Activated gamma-delta T cell (primary cell): ENCODE data around the gene RO60.

Source experiments
- DNase-seq: peaks from one replicate; lab custom pipeline; 2025; lab: John Stamatoyannopoulos, UW

Gene RO60

DNA sequence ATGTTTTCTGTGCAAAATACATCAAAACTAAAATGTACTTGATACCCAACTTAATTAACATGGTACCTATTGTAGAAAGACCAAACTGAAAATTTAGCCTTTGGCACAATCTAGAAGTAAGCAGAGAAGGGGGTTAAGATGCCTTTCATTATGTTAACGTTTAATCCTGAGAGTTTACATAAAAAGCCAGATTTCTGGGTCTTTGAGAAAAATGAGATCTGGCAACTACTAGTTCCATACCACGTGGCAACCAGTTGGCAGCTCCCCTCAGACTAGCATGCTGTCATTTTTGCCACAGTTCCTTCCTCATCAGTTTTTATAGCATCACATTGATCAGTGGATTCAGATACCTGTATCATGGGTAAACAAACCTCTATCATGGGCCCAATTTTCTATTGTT lies 1.5 kb downstream of the RO60 start:
- DNase-seq = no peak

DNA sequence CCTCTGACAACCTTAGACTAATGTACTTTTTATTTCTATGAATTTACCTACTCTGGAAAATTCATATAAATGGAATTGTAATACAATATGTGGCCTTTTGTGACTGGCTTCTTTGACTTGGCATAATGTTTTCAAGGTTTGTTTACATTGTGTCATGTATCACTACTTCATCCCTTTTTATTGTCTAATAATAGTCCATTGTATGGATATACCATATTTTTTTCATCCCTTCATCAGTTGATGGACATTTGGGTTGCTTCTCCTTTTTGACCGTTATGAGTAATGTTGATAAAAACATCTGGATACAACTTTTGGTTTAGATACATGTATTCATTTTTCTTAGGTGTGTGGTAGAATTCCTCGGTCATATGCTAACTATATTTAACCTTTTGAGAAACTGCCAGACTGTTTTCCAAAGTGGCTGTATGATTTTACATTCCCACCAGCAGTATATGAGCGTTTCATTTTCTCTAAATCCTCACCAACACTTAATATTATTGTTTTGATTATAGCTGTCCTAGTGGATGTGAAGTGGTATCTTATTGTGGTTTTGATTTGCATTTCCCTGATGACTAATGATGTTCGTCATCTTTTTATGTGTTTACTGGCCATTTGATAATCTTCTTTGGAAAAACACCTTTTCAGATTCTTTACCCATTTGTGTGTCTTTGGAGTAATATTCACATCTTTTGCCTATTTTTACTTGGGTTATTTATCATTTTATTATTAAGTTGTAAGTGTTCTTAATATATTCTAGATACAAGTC lies 3.5 kb downstream of the RO60 start:
- no peak for DNase-seq

DNA sequence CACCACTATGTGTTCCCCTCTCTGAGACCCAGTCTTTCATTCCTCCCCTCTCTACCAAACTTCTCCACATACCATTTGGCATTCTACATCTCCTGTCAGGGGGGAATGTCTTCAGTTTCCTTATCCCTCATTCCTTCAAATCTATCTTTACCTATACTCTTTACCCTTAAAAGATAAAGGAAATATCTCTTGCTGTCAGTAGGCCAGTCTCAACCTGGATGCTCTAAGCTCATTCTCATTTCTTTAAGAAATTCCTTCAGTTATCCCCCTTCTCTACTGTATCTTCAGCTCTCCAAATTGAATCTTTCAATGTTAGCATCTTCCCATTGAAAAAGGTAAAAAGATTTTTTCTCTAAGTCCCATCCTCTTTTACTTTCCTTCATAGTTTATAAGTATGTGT lies 6.5 kb downstream of the RO60 start:
- no peak for DNase-seq

DNA sequence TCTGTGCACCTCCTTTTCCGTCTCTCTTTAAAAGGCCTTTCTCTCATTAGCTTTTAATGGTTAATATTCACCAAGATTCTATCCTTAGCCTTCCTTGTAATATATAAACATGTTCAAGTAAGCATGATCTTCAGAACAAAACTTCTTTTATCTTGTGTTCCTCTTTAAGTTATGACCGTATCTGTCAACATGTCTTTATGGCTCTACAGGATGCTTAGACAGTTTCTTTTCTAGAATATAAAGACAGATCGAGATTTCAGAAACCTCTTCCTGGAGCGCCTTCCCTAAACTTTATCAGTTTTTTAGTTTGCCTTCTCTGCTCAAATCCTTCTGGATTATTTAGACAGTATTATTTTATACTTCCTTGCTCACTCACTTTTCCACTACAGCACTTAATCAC lies 7.2 kb downstream of the RO60 start:
- no peak for DNase-seq

DNA sequence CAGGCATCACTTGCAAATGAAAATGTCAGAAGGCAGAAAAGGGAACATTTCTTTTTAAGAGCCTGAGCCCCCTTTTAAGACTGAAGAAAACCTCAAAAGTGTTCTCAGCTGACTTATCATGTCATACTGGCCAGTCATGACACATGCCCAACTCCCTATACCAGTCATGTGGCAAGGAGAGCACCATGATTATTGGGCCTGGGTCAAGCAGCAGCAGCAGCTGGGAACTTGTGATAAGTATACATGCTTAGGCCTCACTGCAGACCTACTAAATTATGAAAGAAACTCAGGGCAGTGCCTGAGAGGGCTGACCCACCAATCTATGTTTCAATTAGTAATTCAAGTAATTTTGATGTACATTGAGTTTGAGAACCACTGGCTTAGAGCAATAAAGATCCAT lies 8.6 kb downstream of the RO60 start:
- DNase-seq = no peak

DNA sequence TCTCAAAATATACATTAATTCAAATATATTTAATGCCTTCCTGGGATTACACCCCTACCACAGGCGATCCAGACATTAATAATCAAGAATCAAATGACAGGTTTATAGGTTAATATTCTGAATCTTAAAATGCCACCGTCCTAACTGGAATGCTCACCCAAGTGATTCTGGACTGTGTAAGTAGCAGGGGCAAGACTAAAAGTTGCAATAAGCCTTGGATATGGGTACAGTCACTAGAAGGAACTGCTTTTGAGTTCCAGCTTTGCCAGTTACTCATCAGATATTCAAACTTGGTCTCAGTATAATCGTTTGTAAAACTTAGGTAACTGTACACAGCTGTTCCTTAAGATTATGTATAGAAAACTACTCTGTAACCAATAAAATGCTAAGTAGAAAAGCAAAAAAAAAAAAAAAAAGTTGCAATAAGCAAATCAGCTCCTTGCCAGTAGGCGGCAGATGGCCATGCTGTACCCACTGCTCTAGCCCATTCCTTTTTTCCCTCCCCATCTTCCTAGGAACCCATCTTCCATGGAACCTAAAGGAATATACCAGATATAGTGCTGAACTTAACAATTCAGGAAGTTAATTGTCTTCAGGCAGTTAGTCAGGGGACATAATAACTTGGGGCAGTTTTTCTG lies 10.5 kb downstream of the RO60 start:
- no peak for DNase-seq

DNA sequence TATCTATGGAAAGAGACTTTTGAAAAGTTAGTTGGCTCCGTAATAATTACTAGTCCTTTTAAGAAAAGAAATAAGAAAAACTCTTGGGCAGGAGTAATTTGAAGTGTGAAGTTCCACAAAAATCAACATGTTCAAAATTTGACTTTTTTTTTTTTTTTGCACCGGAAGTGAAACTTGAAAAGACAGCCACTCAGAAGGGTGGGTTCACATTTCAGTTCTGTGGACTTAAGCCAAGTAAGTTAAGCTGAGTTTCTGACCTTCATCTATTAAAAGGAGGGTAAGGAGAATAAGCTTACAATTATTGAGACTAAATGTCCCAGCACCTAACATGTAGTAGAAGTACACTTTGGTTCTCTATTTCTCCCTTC lies 11.0 kb downstream of the RO60 start:
- no peak for DNase-seq

DNA sequence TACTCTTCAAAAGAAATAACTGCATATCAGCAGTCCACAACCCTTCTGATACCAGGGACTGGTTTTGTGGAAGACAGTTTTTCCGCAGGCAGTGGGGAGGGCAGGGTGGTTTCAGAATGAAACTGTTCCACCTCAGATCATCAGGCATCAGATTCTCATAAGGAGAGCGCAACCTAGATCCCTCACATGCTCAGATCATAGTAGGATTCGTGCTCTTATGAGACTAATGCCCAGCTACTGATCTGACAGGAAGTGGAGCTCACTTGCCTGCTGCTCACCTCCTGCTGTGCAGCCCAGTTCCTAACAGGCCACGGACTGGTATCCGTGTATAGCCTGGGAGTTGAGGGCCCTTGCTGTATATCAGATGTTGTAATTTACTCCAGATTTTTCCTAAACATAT lies 11.5 kb downstream of the RO60 start:
- no peak for DNase-seq

DNA sequence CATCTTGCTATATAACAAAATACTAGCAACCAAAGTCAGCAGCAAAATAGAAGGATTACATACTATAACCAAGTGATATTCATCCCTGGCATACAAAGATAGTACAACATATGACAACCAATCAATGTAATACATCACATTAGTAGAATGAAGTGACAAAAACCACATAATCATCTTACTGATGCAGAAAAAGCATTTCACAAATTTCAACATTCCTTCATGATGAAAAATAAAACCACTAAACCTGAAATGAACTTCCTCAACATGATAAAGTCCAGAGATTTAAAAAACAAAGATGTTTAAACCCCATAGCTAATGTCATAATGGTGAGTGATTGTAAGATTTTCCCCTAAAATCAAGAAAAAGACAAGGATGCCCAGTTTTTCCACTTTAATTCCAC lies 18.6 kb downstream of the RO60 start:
- no peak for DNase-seq

DNA sequence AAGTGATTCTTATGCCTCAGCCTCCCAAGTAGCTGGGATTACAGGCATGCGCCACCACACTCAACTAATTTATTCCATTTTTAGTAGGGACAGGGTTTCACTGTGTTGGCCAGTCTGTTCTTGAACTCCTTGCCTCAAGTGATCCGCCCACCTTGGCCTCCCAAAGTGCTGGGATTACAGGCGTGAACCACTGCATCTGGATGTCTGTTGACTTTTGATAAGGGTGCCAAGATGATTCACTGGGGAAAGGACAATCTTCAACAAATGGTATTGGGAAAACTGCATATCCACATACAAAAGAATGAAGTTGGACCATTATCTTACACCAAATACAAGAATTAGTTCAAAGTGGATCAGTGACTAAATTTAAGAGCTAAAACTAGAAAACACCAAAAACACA lies 19.8 kb downstream of the RO60 start:
- no peak for DNase-seq

DNA sequence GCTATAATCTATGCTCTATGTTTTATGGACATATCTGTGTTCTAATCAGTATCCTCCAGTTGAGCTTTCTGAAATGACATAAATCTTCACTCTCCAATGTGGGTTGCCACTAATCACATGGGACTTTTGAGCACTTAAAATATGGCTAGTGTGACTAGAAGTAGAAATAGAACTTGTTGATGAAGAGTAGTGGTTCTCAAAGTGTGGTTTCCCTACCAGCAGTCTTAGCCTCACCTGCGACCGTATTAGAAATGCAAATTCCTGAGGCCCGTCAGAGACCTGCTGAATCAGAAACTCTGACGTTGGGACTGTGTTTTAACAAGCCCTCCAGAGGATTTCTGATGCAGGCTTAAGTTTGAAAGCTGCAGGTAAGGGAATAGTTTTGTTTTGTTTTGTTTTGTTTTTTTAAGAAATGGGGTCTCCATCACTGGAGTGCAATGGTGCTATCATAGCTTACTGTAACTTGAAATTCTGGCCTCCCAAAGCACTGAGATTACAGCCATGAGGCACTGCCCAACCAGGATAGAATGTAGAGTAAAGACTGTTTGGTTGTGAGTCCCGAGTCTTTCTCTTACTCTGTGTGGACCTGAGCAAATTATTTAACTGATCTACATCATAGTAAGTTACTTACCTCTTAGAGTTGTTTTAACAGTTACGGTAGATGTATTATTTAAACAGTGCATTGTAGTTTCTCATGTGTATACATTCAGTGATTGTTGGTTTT lies 24.1 kb downstream of the RO60 start:
- DNase-seq = no peak

DNA sequence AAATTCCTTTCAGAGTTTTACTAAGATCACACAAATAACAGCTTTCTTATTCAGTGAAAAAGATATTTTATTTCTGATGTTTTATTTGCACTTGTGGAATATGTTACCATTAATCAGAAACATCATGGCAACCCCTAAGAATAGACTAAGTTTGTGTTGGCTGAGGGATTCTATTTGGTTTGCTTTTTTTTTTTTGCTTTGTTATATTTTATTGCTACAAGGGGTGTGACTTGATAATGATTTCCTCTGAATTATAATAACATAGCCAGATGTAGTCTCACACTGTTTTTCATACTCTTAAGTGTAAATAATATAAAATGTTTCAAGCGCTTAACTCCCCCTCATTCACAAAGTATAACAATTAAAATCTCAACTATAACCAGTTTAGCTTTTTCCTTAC lies 25.9 kb downstream of the RO60 start:
- no peak for DNase-seq

DNA sequence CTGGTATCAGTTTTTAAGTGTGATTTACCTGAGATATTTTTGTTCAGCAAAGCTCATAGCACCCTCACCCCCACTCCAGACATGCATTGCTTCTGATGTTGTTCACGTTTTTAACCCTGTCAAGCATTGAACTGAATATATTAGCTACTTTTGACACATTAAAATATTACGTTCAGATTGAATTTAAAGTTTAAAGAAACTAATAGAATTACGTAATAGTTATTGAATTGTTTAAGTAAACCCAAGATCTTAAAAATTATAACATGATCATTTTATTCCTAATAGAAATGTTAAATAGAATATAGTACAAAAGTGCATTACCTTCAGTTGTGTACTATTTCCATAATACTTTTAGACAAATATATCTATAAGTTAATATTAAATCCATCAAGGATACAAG lies 26.9 kb downstream of the RO60 start:
- DNase-seq = no peak

DNA sequence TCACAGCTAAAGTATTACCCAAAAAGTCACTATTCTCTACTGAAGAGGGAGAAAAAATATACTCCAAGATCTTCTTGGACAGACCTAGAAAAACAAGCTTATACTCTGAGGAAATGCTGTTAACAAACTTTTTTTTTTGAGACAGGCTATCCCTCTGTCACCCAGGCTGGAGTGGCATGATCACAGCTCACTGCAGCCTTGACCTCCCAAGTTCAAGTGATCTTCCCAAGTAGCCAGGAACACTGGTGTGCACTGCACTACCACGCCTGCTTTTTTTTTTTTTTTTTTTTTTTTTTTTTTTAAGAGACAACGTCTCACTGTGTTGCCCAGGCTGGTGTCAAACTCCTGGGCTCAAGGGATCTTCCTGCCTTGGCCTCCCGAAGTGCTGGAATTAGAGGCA lies 28.5 kb downstream of the RO60 start:
- DNase-seq = no peak

DNA sequence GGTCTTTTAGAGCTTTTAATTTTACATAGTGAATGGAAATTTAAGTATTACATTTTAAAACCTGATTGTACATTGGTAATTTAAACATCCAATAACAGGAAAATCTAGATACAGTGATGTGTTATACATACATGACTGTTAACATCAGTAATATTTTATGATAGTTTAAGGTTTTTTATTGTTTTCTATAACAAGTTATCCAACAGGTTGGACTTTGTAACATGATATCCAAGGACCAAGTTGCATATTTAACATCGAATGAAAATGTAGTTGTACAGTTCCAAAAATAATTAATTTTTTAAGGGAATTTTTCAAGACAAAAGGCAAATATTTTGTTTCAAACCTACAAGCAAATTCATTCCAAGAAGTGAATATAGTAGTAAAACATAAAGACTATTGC lies 31.5 kb downstream of the RO60 start:
- no peak for DNase-seq

DNA sequence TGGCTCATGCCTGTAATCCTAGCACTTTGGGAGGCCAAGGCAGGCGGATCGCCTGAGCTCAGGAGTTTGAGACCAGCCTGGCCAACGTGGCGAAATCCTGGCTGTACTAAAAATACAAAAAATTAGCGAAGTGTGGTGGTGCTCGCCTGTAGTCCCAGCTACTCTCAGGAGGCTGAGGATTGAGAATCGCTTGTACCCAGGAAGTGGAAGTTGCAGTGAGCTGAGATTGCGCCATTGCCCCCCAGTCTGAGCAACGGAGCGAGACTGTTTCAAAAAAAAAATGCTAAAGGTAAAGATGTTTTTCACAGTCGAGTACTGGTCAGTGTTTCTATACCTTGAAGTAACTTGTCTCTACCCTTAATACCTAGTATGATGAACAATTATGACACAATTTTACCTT lies 34.7 kb downstream of the RO60 start:
- DNase-seq = no peak

DNA sequence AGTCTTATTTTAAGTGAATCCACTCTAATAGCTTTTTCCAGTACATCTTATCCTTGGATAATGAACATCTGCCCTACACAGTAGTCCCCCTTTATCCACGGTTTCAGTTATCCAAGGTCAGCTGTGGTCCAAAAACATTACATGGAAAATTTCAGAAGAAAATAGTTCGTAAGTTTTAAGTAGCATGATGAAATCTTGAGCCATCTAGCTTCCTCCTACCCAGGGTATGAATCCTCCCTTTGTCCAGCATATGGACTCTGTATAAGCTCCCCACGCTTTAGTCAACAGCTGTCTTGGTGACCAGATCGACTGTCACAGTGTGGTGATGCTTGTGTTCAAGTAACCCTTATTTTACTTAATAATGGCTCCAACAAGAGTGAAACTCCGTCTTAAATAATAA lies 43.2 kb downstream of the RO60 start:
- no peak for DNase-seq

DNA sequence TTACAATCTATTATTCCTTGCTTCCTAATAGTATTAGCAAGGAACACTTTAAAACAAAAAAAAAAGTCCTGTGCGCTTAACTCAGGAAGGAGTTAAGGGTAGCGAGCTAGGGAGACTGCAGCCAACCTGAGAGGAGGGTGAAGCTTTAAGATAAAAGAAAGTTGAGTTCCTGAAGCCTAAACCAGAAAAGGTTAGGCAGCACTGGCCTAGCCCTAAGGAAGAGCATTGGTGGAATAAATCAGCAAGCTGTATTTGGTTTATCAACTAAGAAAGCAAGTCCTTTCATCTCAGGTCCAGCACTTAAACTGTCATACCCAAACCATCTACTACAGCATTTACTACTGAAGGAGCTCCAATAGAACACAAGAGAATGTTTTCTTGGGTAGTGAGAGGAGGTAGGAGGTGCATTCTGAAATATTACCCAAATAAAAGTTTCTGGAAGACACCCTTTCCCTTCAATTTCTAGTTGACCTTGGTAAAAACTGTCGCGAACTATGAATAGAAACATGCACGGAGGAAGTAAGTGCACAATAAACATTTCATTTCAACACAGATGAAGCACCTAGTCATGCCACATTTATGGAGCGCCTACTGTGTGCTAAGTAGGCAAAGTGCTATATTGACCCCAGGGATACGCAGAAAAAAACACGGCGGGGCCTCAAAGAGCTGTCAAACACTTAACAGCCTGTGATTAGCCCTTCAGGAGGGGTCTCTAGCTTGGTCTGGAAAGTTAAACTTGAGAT lies 44.5 kb downstream of the RO60 start:
- DNase-seq = no peak

DNA sequence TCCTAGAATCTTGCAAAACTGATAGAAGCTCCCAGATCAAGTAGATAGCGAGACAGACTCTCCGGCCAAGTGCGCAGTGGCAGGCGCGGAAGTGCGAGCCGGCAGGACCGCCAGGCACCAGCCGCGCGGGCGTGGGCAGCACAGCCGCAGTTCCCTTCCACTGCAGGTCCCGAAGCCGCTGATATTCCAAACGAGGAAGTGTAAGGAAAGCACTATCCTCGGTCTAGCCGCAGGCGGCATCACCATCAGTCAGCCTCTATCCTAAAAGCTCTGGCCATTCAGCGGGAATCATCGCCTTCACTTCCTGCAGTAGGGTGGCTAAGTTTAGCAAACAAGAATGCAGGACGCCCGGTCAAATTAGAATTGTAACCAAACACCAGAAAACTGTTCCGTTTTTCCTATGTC lies 45.1 kb downstream of the RO60 start:
- no peak for DNase-seq

DNA sequence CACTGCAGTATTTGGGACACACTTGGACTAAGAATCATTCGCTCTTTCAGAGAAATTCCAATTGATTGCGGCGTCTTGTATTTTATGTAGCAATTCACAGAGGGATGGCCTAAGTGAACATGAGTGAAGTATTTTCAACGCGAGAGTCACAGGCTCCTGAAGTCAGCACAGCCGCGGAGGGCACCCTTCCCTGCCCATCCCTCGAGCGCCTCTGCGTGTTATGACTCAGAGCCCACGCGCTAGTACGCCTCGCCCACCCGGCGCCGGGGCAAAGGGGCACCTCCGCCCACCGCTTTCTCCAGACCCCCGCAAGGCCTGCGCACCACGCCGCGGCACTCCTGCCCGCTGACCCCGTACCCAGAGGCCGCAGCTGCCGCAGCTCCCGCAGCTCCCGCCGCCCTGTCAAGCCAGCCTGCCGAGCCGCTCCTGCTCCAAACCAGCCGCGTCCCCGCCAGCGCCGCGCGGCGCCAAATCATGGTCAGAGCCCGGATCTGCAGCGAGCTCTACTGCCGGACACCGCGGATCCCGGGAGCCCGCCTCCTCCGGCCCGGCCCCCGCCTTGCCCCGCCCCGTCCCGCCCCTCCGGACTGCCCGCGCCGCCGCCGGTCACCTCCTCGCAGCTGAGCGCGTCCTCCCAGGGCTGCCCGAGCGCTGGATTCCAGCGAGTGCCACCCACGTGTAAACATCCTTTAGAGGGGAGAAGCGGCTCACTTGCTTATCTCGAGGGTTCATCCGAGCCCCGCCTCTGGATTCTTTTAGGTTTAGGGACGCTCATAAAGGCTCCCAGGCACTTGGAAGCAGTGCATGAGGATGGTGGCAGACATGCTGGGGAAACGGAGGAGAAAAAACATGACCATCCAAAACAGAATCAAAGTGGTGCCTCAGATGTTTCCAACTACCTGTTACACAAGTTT lies 45.8 kb downstream of the RO60 start, which contains the start of gene GLRX2:
GLRX2 (minus strand) TSS at position 508 of the 914 bp plus-strand sequence; CDS start at position 476, 32 bp downstream.
- peak; percentile 44 for DNase-seq

DNA sequence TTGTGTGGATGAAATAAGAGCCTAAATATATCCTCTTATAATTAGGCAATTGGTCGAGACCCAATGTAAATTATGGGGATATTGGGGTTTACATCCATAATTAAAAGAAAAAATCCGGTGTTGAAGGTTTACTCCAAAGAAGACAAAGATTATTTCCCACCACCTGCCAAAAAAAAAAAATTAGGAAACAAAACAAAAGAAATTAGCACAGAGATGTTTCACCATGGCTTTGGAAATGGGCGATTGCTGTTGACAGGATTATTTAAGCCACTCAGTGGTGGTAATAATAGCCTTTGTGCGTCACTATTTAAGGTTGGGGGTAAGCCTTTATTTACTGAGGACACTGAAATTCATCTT lies 46.4 kb downstream of the RO60 start:
- DNase-seq = no peak

DNA sequence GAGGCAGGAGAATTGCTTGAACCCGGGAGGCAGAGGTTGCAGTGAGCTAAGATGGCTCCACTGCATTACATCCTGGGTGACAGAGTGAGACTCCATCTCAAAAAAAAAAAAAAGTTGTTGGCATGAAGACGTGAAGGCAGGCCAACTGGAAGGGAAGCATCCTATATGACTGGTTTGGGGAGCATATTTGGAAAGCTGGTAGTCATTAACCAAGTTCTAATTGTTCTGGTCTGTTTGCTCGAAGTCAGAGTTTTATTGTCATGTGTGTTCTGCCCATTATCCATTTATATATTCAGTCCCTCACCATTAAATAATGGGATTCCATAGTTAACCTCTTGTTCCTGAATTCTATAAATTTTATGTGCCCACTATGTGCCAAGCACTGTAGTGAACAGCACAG lies 49.1 kb downstream of the RO60 start:
- DNase-seq = no peak
